GM21825 (cell line): Measurements from ENCODE around the gene AUTS2.
"Not testable (repeated sequence)": the region's sequence is repeated elsewhere in the genome, so short reads cannot be mapped to it uniquely, and the experiment has no call there.

ENCODE experiments used
- ATAC-seq: cut with Tn5 transposase; IDR thresholded peaks from one replicate; pipeline ENCODE4 v1.9.1; 2021; ENCODE audit warnings: mild to moderate bottlenecking, moderate library complexity; ENCODE audit not compliant: unreplicated experiment

AUTS2 gene

GRCh38 chr7:69778138-69778537, 179.9 kb downstream of the AUTS2 start:
- ATAC-seq = no peak

DNA sequence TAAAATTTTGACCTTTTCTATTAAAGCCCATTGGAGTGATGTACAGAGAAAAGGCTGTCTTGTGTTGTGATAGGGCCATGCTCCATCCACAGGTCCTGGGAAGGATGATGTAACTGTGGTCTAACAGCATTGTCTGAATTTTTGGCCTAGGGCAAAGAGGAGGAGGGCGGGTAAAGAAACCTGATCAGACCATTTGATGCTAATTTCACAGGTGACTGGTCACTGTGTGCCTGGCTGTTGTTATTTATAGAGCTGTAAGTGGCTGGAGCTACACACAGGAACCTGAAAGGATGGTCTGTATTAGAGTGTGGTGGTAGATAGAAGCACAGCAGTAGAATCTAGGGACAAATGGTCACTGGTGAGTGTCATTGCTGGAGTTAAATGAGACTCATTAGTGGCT, 182.1 kb downstream of the AUTS2 start:
- ATAC-seq = no peak

DNA sequence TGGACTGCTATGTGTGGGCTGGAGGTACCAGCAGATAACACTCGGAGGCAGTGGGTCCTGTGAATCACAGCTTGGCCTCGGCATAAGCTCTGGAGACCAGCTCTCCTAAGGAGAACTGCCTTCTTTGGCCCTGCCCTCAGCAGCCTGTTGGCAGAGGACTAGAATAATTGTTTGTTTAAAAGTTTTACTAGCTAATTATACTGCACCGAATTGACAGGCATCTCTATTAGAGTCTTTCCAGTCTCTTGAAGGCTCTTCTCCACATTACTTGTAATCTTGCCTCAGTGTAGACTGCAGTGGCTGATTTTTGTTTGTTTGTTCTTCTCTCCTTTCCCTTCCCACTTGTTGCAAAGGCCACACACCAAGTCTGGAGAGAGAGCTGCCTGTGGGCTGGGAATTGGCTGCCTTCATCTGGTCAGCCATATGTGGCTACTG, 183.2 kb downstream of the AUTS2 start:
- no peak for ATAC-seq

DNA sequence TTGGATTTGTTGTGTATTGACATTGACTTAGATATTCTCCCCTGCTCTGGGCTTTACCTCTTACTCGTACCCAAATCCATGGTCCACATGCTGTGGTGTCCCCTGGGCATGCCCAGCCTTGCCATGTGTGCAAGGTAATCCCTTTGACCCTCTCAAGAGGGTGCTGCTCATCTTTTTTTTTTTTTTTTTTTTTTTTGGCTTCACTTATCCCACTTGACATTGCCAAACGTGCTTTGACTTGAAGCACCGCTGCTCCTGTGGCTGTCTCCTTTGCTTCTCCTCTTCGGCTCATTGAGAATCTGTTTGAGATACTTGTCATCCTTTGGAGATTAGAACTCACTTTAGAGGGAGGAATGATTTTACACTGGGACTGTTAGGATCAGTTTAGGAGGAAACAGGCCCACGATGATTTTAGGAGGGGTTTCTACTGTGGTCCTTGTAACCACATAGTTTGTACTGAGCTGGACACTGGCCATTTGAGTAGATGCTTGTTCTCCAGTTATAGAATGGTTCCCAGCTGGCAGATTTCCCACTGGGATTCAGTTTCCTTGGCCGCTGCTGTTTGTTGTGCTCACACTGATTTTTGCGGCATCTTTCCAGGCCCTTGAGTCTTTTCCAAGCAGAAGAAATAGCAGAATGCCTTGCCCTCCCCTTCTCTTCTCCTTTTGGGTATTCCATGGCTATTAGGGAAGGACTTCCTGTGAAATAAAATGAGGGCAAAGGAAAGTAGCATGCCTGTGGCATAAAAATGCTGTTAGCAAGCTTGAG, 184.8 kb downstream of the AUTS2 start:
- no peak for ATAC-seq

DNA sequence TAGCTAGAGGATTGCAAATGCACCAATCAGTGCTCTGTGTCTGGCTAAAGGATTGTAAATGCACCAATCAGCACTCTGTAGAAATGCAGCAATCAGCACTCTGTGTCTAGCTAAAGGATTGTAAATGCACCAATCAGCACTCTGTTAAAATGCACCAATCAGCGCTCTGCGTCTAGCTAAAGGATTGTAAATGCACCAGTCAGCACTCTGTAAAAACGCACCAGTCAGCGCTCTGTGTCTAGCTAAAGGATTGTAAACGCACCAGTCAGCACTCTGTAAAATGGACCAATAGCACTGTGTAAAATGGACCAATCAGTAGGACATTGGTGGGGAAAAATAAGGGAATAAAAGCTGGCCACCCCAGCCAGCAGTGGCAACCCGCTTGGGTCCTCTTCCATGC, 187.9 kb downstream of the AUTS2 start:
- ATAC-seq = not testable (repeated sequence)

DNA sequence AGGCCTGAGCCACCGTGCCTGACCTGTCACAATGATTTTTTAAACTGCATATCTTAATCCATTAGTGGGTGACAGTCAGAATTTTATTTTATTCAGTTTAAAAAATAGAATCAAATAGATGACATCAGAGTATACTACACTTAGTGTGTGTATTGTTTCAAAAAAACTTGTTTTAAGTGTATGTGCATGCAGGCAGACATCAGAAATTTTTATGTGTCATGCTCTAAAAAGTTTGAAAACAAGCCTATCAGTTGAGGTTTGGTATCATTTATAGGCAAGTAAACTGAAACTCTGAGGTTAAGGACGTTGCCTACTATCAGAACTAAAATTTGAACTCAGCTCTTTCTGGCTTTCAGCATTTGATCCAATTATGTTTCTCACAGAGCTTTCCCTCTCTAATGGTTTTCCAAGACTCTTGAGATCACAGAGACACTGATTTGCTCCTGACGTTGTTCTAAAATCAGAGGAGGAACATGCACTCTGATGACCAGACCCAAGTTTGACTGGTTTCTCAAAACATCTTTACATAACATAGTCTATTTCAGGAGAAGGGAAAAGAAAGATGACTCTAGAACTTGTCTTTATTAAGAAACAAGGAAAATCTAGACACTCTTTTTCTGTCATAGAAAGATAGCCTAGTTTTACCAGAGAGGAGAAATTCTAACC, 188.6 kb downstream of the AUTS2 start:
- no peak for ATAC-seq

- no peak for ATAC-seq
Observed at GRCh38 chr7:69787736-69788431, 189.6 kb downstream of the AUTS2 start.

DNA sequence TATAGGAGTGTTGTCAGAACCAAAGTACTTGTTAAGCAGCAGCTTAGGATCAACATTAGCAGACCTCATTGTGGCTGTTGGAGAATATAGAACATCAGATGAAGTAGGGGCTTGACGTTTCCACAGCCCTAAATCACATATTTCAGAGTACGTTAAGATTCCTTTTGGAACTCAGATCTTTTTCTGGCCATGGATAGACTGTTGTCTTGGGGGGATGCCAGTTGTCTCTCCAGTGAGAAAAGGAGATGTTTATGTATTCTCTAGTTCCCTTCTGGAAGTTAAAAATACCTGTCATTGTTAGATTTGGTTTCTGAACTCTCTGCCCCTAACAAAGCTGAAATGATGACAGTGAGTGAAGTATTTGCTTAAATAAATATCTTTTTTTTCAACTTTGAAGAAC, 191.3 kb downstream of the AUTS2 start:
- no peak for ATAC-seq

- ATAC-seq = no peak
Observed at GRCh38 chr7:69790977-69791724, 192.9 kb downstream of the AUTS2 start.

- ATAC-seq = no peak
Observed at GRCh38 chr7:69791739-69792138, 193.5 kb downstream of the AUTS2 start.

- ATAC-seq = no peak
Observed at GRCh38 chr7:69795932-69796331, 197.7 kb downstream of the AUTS2 start.

DNA sequence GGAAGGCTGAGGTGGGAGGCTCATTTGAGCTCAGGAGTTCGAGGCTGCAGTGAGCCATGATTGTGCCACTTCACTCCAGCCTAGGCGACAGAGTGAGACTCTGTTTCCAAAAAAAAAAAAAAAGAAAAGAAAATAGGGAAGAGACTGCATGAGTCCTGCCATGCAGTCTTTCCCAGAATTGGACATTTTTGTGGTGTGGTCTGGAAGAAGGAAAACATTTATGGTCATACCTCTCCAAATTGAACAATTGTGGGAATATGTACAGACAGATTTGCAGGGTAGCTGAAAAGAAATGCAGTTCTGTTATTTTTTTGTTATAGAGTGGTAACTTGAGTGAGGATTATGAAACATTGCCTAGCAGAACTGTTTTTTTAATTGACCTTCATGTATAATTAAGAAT, 198.1 kb downstream of the AUTS2 start:
- ATAC-seq = no peak

- no peak for ATAC-seq
Observed at GRCh38 chr7:69799048-69799697, 200.9 kb downstream of the AUTS2 start.

- no peak for ATAC-seq
Observed at GRCh38 chr7:69799990-69800389, 201.7 kb downstream of the AUTS2 start.

DNA sequence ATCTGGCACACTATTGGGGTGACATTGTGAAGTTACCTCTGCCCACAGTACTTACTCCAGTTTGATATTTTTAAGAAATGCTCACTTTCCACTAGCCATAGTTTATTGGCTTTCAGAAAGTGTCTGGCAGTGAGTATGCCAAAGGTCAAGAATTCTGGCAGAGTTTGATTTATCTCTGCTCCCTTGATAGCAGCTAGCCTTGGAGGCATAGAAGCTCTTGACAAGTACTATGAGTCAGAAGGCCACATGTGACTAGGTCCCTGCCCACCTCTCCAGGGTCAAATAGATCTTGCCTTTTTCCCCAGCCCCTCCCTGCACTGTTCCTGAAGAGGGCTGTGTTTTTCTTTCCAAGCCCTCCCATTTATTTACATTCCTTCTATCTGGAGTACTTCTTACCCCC, 202.2 kb downstream of the AUTS2 start:
- no peak for ATAC-seq

DNA sequence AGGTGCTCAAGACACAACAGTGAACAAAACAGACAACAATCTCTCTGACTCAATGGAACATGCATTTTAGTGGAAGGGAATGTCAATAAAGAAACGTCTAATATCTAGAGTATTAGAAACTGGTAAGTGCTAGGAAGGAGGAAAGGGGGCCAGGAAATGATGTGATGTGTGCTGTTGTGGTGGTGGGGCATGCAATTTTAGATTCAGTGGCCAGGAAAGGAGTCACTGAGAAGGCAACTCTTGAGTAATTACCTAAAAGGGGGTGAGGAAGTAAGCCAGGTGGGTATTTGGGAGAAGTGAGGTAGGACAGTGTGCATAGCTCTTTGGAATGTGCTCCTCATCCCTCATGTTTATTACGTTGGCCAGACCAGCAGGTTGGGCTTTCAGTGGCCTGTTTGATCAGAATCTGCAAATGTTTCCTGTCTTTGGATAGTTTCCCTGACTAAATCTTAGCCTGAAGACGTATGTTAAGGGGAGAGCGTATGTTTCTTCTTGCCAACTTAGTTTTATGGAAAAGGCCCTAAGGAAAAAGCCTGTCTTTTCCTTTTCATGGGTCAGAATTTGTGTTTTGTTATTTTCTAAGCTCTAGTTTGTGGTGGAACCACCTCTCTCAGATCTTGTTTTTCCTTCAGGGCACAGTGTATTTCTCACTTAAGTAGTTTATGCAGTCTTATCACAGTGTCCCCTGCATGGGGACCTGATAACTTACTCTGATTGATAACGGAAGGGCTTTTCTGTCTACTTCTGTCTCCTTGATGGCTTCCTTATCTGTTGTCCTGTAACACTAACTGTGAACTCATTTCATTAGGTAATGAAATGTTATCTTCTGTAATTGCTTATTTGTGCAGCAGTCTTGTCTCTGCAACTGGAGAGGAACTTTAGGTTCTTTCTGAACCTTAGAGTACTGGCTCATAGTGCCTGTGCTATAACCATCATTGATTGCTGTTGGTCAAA, 203.7 kb downstream of the AUTS2 start:
- no peak for ATAC-seq

DNA sequence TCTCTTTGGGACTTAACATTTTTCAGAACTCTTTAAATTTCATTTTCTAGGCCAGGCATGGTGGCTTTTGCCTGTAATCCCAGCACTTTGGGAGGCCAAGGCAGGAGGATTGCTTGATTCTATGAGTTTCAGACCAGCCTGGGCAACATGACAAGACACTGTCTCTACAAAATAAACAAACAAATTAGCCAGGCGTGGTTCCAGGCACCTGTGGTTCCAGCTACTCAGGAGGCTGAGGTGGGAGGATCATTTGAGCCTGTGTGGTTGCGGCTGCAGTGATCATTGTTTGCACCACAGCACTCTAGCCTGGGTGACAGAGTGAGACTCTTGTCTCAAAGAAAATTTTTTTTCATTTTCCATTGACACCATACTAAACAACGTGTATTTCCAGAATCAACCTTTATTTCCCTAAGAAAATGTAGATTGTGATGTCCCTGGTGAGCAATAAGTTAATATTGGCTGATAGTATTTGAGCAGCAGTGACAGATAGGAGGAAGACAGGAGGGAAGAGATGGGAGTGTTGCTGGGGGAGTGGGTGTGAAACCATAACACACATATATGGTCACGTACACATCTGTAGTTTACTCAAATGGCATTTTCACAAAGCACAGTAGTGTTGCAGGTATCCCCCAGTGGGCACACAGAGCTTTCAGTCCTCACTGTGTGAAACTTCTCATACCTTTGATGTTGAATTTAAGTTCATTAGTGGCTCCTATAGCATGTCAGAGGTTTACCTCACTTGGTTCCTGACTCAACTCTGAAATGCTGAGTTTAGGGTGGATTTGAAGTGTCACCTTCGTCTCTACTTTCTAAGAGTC, 205.6 kb downstream of the AUTS2 start:
- ATAC-seq = peak; percentile 90

- ATAC-seq = no peak
Observed at GRCh38 chr7:69804962-69805361, 206.7 kb downstream of the AUTS2 start.

GRCh38 chr7:69808391-69808790, 210.1 kb downstream of the AUTS2 start:
- ATAC-seq = no peak
